Stimulated activated CD4-positive, alpha-beta T cell treated with anti-CD3 and anti-CD28 coated beads, Interleukin-1b, Interleukin-23, amount 100 ng/mL, for 4 hours (primary cell): ENCODE results near the gene TIFAB.

ENCODE experiments used
- DNase-seq, 2 donors: peaks; one replicate each; pipeline ENCODE4 v3.0.0-alpha.2; 2020; ENCODE audit warnings: low read depth in 2 of 2

The TIFAB gene

GRCh38 chr5:135425641-135426040 lies 26.5 kb downstream of the TIFAB start:
- no peak for DNase-seq

- DNase-seq = no peak
These were observed 28.3 kb downstream of the TIFAB start for GRCh38 chr5:135423846-135424168.

DNA sequence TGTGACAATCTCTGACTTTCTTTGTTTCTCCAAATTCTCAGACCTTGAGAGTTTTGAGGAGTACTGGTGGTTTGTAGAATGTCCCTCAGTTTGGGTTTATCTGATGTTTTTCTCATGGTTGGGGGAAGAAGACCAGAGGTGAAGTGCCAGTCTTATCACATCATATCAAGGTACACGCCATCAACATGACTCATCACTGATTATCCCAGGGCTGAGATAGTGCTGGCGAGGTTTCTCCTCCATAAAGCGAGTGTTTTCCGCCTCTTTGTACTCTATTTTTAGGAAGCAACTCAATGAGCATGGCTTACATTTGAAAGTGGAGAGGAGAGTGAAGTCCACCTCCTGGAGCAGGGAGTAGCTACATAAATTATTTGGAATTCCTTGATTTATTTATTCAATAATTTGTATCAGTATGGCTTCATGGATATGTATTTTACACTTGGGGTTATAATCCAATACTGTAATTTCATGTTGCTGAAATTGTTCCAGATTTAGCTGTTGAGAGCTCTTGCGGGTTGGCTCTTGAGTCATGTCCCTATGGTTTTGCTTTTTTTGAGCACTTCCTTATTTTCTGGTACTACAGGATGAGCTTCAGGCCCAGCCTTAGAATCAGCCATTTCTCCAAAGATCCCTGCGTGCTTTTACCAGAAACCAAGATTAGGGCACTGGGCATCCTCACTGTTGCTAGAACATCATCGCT lies 28.9 kb downstream of the TIFAB start:
- no peak for DNase-seq

GRCh38 chr5:135422419-135422818 lies 29.7 kb downstream of the TIFAB start:
- DNase-seq = no peak

- DNase-seq = no peak
These were observed 35.1 kb downstream of the TIFAB start for GRCh38 chr5:135417083-135417482.

GRCh38 chr5:135405082-135405481 lies 47.1 kb downstream of the TIFAB start:
- no peak for DNase-seq

DNA sequence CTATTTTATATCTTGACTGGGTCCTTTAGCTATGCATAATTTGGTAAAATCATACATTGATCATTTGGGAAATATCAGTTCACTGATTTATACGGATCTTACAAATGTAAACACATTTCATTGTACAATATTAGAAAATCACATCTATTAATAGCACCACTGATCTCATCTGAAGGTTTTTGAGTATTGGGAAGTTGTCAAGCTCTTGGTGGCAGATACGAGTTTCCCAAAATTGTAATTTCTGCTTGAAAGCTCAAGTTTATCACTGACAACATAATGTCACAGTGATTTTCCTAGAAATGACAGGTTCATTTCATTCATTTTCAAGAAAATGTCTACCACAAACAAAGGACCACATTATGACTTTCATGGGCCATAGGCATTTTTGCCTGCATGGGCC lies 50.1 kb downstream of the TIFAB start:
- DNase-seq = no peak

DNA sequence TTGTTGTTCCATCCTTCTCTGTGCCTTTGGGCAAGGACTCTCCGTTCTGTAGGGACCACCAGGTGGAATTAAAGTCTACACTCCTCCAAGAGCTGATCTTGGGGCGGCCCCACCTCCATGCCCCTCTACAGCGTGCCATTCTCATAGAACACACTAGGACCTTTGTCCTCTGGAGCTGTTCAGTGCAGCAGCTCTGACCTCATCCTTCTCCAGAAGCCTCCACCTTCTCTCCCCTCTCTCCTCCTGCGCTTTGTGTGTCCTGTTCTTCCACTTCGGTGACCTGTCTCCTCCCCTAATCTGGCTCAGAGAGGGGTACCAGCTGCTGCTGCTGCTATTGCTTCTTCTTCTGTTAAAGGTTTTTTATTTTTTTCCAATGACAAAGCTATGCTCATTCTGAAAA lies 51.3 kb downstream of the TIFAB start:
- DNase-seq = no peak

- DNase-seq = no peak
These were observed 52.2 kb downstream of the TIFAB start for GRCh38 chr5:135399794-135400542.

DNA sequence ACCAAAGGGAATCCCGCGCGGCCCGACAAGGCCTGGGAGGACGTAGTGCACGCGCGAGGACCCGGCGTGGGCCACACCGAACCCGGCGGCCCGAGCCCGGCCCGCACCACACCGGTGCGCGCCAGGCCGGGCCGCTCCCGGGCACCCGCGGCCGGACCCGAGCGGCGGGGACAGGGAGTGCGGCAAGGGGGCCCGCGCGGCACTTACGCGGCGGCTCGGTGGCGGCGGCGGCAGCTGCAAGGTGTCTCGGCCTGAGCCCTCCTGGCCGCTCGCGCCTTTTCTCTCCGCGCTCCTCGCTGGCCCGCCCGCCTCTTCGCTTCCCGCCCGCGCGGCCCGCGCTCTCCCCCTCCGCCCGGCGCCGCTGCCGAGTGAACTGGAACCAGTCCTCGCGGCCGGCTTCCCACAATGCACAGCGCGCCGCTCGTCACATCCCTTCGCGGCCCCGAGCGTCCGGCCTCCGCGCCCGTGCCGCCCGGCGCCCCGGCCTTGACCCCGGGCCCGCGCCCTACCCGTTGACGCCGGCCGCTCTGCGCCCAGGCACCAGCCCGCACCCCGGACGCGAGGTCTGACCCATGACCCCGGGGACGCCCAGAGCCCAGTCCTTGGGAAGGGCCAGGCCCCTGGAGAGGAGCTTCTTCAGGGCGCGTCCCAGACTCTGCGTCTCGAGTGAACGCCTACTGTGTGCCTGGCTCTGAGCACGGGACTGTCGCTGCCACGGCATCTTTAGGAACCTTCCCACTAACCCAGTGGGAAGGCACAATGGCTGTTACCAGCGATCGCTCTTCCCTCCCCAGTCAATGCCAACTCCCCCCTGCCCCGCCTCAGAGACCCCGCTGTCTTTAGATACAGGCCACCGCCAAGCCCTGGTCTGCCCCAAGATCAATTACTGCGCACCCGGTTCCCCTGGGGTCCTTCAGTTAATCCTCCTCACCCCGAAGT lies 53.0 kb downstream of the TIFAB start, which contains the start of gene MACROH2A1:
Gene MACROH2A1 (minus strand): TSS at position 377 of the 939 bp plus-strand sequence. CDS start 10,138 bp downstream, outside the sequence.
- DNase-seq = peak; percentile 76 to 81

DNA sequence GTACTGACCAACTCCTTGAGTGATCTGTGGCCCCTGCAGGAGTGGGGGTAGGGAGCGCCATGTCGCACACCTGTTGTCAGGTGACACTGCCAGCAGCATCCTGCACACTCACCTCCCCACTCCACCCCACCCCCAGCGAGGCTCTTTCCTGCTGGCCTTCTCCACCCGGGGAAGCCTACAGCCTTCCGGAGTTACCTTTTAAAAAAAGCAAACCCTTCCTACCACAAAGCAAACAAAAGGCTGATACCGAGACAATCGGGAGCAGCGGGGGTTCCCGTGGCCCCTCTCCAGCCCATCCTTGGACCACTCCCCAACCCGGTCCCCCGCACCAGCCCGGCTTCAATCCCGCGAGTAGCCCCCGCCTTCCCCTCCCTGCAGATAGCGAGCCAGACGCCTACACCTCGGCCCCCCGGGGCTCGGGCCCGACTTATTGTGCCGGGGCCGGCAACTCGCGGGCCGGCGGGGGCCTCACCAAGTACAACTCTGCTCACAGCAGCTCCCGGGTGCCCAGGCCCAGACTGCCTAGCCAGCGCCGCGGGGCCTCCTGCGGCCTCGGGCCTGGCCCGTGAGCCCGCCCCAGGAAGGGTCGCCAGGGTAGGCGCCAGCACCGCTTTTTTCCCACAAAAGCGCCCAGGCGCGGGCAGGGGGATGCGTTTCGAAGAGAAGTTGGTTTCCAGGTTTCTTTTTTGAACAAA lies 53.8 kb downstream of the TIFAB start:
- peak; percentile 21 to 28 for DNase-seq
